BJ (cell line): Measurements from ENCODE around the gene TCF4. TPM values are rescaled to one million over a fixed set of nuclear protein-coding genes. Genes with fewer than 3 reads are reported as not detected.

Experiments used
- CTCF ChIA-PET: fragments of 350-600 bp; formaldehyde crosslinking; extraction: SDS; loops from one replicate; lab custom pipeline; 2021; ENCODE audit warnings: antibody characterized with exemption, inconsistent platforms; lab: Yijun Ruan, JAX
- POLR2A ChIA-PET: fragments of 300-600 bp; sonication (Branson Sonifier 250); formaldehyde crosslinking; extraction: SDS; loops from one replicate; lab custom pipeline; 2021; ENCODE audit warnings: antibody characterized with exemption; lab: Charles Lee
- DNase-seq: peaks from one replicate; pipeline ENCODE4 v3.0.0-alpha.2; 2011; ENCODE audit warnings: low read depth
- H3K27me3 ChIP-seq: 2 replicates; pipeline ENCODE4 v1.6.0; 2011; ENCODE audit warnings: low read length; ENCODE audit not compliant: control insufficient read depth, insufficient read depth
- H3K36me3 ChIP-seq: 2 replicates; pipeline ENCODE4 v1.5.1; 2011; ENCODE audit warnings: low read length; ENCODE audit not compliant: control insufficient read depth, insufficient read depth
- H3K4me3 ChIP-seq: 2 replicates; pipeline ENCODE4 v1.5.1; 2011; ENCODE audit warnings: low read depth, mild to moderate bottlenecking, control low read depth, low read length
- CTCF ChIP-seq: IDR thresholded peaks from 2 replicates; pipeline ENCODE4 v1.5.1; 2011; ENCODE audit warnings: low read depth, mild to moderate bottlenecking, control low read depth, inconsistent platforms, low read length, moderate library complexity; ENCODE audit not compliant: insufficient read depth
- polyA plus RNA-seq: library from polyadenylated mRNA; depleted of rRNA; stranded (reverse); fragments of >200 nt; gene quantifications from 2 replicates; pipeline ENCODE4 v1.2.3, GENCODE V29; 2011
- small RNA-seq: library from RNA; depleted of rRNA; stranded (forward); fragments of <200 nt; gene quantifications from one replicate; pipeline ENCODE3, GENCODE V24; 2012; ENCODE audit warnings: low replicate concordance, low read depth; ENCODE audit not compliant: insufficient read length

TCF4 gene
- polyA plus RNA-seq, 1 experiment = 65.8 TPM

- ChIA-PET CTCF (no interaction called here), POLR2A (no interaction called here)
- H3K27me3 ChIP-seq = no peaks in the 10 kb centered on the region
- TF ChIP-seq CTCF = no peak
- no peak overlapping the region for H3K4me3 ChIP-seq
- no peaks in the 10 kb centered on the region for H3K36me3 ChIP-seq
- no peak for DNase-seq
These were observed 414.7 kb downstream of the TCF4 start for GRCh38 chr18:55173291-55173690.

Small RNA genes lying within 50 kb of the gene (small RNA-seq; reads per million reads assigned to genes)
- gene MIR4529 = not detected
